HEK293 (cell line): ENCODE measurements around the gene ANKRD13A.

Experiments
- CTCF ChIA-PET: fragments of 350-600 bp; formaldehyde crosslinking; extraction: SDS; loops from one replicate; lab custom pipeline; 2021; ENCODE audit warnings: antibody characterized with exemption; lab: Yijun Ruan, JAX
- POLR2A ChIA-PET: fragments of 300-600 bp; formaldehyde crosslinking; extraction: SDS; loops from one replicate; lab custom pipeline; 2020; ENCODE audit warnings: antibody characterized with exemption, inconsistent platforms; lab: Yijun Ruan, JAX
- H3K27ac ChIP-seq: fragments of 200-500 bp; sonication (Bioruptor generic); 2 replicates; pipeline ENCODE4 v1.5.1; 2014; ENCODE audit warnings: low read depth, low read length, control low read depth, inconsistent platforms; ENCODE audit errors: extremely low read depth
- H3K36me3 ChIP-seq, 2 experiments: fragments of 200-500 bp in 1 of 2; sonication (Bioruptor generic) in 1 of 2; 1 replicate in 1 of 2; 2 replicates in 1 of 2; pipeline ENCODE4 v1.5.1; 2014 to 2017; ENCODE audit warnings: inconsistent platforms in 2 of 2, low read length in 2 of 2; ENCODE audit not compliant: control insufficient read depth in 2 of 2, insufficient read depth in 1 of 2
- H3K4me1 ChIP-seq: fragments of 200-500 bp; sonication (Bioruptor generic); 2 replicates; pipeline ENCODE4 v1.5.1; 2014; ENCODE audit warnings: mild to moderate bottlenecking, low read length, inconsistent platforms; ENCODE audit not compliant: control insufficient read depth, insufficient read depth
- H3K4me3 ChIP-seq: 2 replicates; pipeline ENCODE4 v1.5.1; 2011; ENCODE audit warnings: low read depth, mild to moderate bottlenecking, control low read depth, low read length, moderate library complexity
- H3K9me3 ChIP-seq: fragments of 200-500 bp; sonication (Bioruptor generic); 2 replicates; pipeline ENCODE4 v1.5.1; 2014; ENCODE audit warnings: low read depth, low read length, inconsistent platforms; ENCODE audit not compliant: control insufficient read depth, insufficient read depth
- GFI1B ChIP-seq: fragments of 450-650 bp; formaldehyde crosslinking; IDR thresholded peaks from 2 replicates; pipeline ENCODE4 v1.5.1; 2016; ENCODE audit warnings: missing biosample characterization, missing genetic modification characterization
- REPIN1 ChIP-seq: fragments of 450-650 bp; formaldehyde crosslinking; IDR thresholded peaks from 2 replicates; pipeline ENCODE4 v1.5.1; 2017; ENCODE audit warnings: missing biosample characterization, missing genetic modification characterization, low read depth
- SCRT2 ChIP-seq: fragments of 450-650 bp; formaldehyde crosslinking; IDR thresholded peaks from 2 replicates; pipeline ENCODE4 v1.5.1; 2016; ENCODE audit warnings: missing biosample characterization, missing genetic modification characterization
- TRIM28 ChIP-seq: IDR thresholded peaks from 2 replicates; pipeline ENCODE4 v1.6.1; 2011; ENCODE audit warnings: low read length, control low read depth, borderline replicate concordance
- WT1 ChIP-seq: fragments of 450-650 bp; formaldehyde crosslinking; IDR thresholded peaks from 2 replicates; pipeline ENCODE4 v1.5.1; 2016; ENCODE audit warnings: missing biosample characterization, missing genetic modification characterization
- ZBTB17 ChIP-seq: fragments of 450-650 bp; formaldehyde crosslinking; IDR thresholded peaks from 2 replicates; pipeline ENCODE4 v1.5.1; 2016; ENCODE audit warnings: missing biosample characterization, missing genetic modification characterization
- ZNF24 ChIP-seq: fragments of 450-650 bp; formaldehyde crosslinking; IDR thresholded peaks from 2 replicates; pipeline ENCODE4 v1.5.1; 2016; ENCODE audit warnings: missing biosample characterization, missing genetic modification characterization
- ZNF266 ChIP-seq: fragments of 450-650 bp; formaldehyde crosslinking; IDR thresholded peaks from 2 replicates; pipeline ENCODE4 v1.5.1; 2016; ENCODE audit warnings: missing biosample characterization, missing genetic modification characterization, low read depth
- ZNF324 ChIP-seq: fragments of 450-650 bp; formaldehyde crosslinking; IDR thresholded peaks from 2 replicates; pipeline ENCODE4 v1.5.1; 2016; ENCODE audit warnings: missing biosample characterization, missing genetic modification characterization
- ZNF366 ChIP-seq: fragments of 450-650 bp; formaldehyde crosslinking; conservative IDR thresholded peaks from 2 replicates; pipeline ENCODE4 v1.5.1; 2016; ENCODE audit warnings: missing biosample characterization, missing genetic modification characterization
- ZNF404 ChIP-seq: fragments of 450-650 bp; formaldehyde crosslinking; IDR thresholded peaks from 2 replicates; pipeline ENCODE4 v1.5.1; 2017; ENCODE audit warnings: missing biosample characterization, missing genetic modification characterization
- ZNF549 ChIP-seq: fragments of 450-650 bp; IDR thresholded peaks from 2 replicates; pipeline ENCODE4 v1.5.1; 2018; ENCODE audit warnings: missing biosample characterization, missing genetic modification characterization, mild to moderate bottlenecking, inconsistent platforms, moderate library complexity
- ZNF558 ChIP-seq: fragments of 450-650 bp; formaldehyde crosslinking; IDR thresholded peaks from 2 replicates; pipeline ENCODE4 v1.5.1; 2016; ENCODE audit warnings: missing biosample characterization, missing genetic modification characterization
- ZNF561 ChIP-seq: fragments of 450-650 bp; IDR thresholded peaks from 2 replicates; pipeline ENCODE4 v1.5.1; 2018; ENCODE audit warnings: missing biosample characterization, missing genetic modification characterization, borderline replicate concordance
- ZNF596 ChIP-seq: fragments of 450-650 bp; IDR thresholded peaks from 2 replicates; pipeline ENCODE4 v1.5.0; 2018; ENCODE audit warnings: missing biosample characterization, mild to moderate bottlenecking, missing genetic modification characterization, moderate library complexity
- ZNF626 ChIP-seq: fragments of 450-650 bp; sonication (Bioruptor Pico); formaldehyde crosslinking; IDR thresholded peaks from 2 replicates; pipeline ENCODE4 v1.5.1; 2018; ENCODE audit warnings: missing biosample characterization, missing genetic modification characterization, inconsistent platforms
- ZNF654 ChIP-seq: fragments of 450-650 bp; formaldehyde crosslinking; IDR thresholded peaks from 2 replicates; pipeline ENCODE4 v1.5.1; 2016; ENCODE audit warnings: low read depth, missing biosample characterization, missing genetic modification characterization
- ZNF660 ChIP-seq: fragments of 450-650 bp; IDR thresholded peaks from 2 replicates; pipeline ENCODE4 v1.5.1; 2018; ENCODE audit warnings: missing biosample characterization, mild to moderate bottlenecking, missing genetic modification characterization
- ZNF670 ChIP-seq: fragments of 450-650 bp; formaldehyde crosslinking; IDR thresholded peaks from 2 replicates; pipeline ENCODE4 v1.5.1; 2016; ENCODE audit warnings: missing biosample characterization, missing genetic modification characterization, low read depth
- ZNF677 ChIP-seq: fragments of 450-650 bp; IDR thresholded peaks from 2 replicates; pipeline ENCODE4 v1.5.0; 2018; ENCODE audit warnings: missing biosample characterization, mild to moderate bottlenecking, missing genetic modification characterization, moderate library complexity
- ZSCAN16 ChIP-seq: fragments of 450-650 bp; formaldehyde crosslinking; IDR thresholded peaks from 2 replicates; pipeline ENCODE4 v1.5.1; 2016; ENCODE audit warnings: missing biosample characterization, missing genetic modification characterization
- TF ChIP-seq, protein P1 (sequence below): fragments of 450-650 bp; formaldehyde crosslinking; IDR thresholded peaks from 2 replicates; pipeline ENCODE4 v1.5.1; 2016; ENCODE audit warnings: missing biosample characterization, missing genetic modification characterization
- TF ChIP-seq, protein P2 (sequence below): fragments of 450-650 bp; formaldehyde crosslinking; optimal IDR thresholded peaks from 2 replicates; pipeline ENCODE3; 2016; ENCODE audit warnings: missing biosample characterization, mild to moderate bottlenecking, missing genetic modification characterization
- TF ChIP-seq, protein P3 (sequence below): fragments of 450-650 bp; formaldehyde crosslinking; IDR thresholded peaks from 2 replicates; pipeline ENCODE4; 2016; ENCODE audit warnings: missing biosample characterization, missing genetic modification characterization
- TF ChIP-seq, protein P4 (sequence below): fragments of 450-650 bp; formaldehyde crosslinking; IDR thresholded peaks from 2 replicates; pipeline ENCODE4 v1.5.1; 2016; ENCODE audit warnings: missing biosample characterization, missing genetic modification characterization
- TF ChIP-seq, protein P5 (sequence below): fragments of 450-650 bp; formaldehyde crosslinking; IDR thresholded peaks from 2 replicates; pipeline ENCODE4 v1.5.1; 2016; ENCODE audit warnings: missing biosample characterization, missing genetic modification characterization, low read depth

The ANKRD13A gene

DNA sequence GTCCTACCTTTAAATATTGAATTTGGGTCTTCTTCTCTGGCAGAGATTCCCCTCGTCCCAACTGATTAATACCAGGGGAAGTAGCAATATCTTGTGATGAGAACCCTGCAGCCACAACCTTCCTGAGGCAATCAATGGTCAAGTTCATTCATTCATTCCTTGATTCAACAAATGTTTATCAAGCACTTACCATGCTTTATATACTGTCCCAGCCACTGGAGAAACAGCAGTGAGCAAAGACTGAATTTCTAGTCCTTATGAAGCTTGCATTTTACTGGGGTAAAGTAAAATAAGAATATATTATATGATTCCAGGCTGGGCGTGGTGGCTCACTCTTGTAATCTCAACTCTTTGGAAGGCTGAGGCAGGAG lies 2.8 kb upstream of the ANKRD13A start:
- ChIA-PET CTCF (no interaction called here), POLR2A (no interaction called here)
- Histone ChIP-seq H3K36me3 (peaks cover 0 to 4% of the 10 kb centered on the region in 2 experiments; a peak in 2 of 3 replicates), H3K27ac (no peak overlapping the region), H3K4me1 (no peaks in the 10 kb centered on the region), H3K4me3 (peak overlapping the region; percentile 98; the same call in 1 of the 2 replicates), H3K9me3 (no peaks in the 10 kb centered on the region)
- TF ChIP-seq ZNF366 (tag by site-specific recombination) (no peak), TRIM28 (no peak), REPIN1 (no peak), ZBTB17 (tag by site-specific recombination) (0 out of 2 replicates have a peak, but pooled peaks have one; percentile 3), ZNF266 (tag by site-specific recombination) (no peak), WT1 (tag by site-specific recombination) (no peak), ZNF626 (tag by site-specific recombination) (no peak), GFI1B (tag by site-specific recombination) (no peak), ZNF660 (tag by site-specific recombination) (peak; percentile 85), ZNF561 (tag by site-specific recombination) (no peak), ZNF677 (no peak), ZNF670 (tag by site-specific recombination) (no peak), SCRT2 (tag by site-specific recombination) (peak; percentile 28; the same call in 1 of the 2 replicates), ZNF654 (tag by site-specific recombination) (no peak), ZNF324 (tag by site-specific recombination) (0 out of 2 replicates have a peak, but pooled peaks have one; percentile 13), ZNF404 (tag by site-specific recombination) (no peak), ZNF596 (tag by site-specific recombination) (no peak), ZSCAN16 (peak; percentile 72; the same call in 1 of the 2 replicates), ZNF558 (no peak), ZNF549 (tag by site-specific recombination) (no peak), ZNF24 (tag by site-specific recombination) (peak; percentile 98)
- TF ChIP-seq, protein P1, sequence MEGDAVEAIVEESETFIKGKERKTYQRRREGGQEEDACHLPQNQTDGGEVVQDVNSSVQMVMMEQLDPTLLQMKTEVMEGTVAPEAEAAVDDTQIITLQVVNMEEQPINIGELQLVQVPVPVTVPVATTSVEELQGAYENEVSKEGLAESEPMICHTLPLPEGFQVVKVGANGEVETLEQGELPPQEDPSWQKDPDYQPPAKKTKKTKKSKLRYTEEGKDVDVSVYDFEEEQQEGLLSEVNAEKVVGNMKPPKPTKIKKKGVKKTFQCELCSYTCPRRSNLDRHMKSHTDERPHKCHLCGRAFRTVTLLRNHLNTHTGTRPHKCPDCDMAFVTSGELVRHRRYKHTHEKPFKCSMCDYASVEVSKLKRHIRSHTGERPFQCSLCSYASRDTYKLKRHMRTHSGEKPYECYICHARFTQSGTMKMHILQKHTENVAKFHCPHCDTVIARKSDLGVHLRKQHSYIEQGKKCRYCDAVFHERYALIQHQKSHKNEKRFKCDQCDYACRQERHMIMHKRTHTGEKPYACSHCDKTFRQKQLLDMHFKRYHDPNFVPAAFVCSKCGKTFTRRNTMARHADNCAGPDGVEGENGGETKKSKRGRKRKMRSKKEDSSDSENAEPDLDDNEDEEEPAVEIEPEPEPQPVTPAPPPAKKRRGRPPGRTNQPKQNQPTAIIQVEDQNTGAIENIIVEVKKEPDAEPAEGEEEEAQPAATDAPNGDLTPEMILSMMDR (tag by site-specific recombination): no peak
- TF ChIP-seq, protein P2, sequence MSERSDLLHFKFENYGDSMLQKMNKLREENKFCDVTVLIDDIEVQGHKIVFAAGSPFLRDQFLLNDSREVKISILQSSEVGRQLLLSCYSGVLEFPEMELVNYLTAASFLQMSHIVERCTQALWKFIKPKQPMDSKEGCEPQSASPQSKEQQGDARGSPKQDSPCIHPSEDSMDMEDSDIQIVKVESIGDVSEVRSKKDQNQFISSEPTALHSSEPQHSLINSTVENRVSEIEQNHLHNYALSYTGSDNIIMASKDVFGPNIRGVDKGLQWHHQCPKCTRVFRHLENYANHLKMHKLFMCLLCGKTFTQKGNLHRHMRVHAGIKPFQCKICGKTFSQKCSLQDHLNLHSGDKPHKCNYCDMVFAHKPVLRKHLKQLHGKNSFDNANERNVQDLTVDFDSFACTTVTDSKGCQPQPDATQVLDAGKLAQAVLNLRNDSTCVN: no peak
- TF ChIP-seq, protein P3, sequence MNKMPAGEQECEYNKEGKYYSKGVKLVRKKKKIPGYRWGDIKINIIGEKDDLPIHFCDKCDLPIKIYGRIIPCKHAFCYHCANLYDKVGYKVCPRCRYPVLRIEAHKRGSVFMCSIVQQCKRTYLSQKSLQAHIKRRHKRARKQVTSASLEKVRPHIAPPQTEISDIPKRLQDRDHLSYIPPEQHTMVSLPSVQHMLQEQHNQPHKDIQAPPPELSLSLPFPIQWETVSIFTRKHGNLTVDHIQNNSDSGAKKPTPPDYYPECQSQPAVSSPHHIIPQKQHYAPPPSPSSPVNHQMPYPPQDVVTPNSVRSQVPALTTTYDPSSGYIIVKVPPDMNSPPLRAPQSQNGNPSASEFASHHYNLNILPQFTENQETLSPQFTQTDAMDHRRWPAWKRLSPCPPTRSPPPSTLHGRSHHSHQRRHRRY (tag by site-specific recombination): no peak
- TF ChIP-seq, protein P4, sequence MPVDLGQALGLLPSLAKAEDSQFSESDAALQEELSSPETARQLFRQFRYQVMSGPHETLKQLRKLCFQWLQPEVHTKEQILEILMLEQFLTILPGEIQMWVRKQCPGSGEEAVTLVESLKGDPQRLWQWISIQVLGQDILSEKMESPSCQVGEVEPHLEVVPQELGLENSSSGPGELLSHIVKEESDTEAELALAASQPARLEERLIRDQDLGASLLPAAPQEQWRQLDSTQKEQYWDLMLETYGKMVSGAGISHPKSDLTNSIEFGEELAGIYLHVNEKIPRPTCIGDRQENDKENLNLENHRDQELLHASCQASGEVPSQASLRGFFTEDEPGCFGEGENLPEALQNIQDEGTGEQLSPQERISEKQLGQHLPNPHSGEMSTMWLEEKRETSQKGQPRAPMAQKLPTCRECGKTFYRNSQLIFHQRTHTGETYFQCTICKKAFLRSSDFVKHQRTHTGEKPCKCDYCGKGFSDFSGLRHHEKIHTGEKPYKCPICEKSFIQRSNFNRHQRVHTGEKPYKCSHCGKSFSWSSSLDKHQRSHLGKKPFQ (tag by site-specific recombination): no peak
- TF ChIP-seq, protein P5, sequence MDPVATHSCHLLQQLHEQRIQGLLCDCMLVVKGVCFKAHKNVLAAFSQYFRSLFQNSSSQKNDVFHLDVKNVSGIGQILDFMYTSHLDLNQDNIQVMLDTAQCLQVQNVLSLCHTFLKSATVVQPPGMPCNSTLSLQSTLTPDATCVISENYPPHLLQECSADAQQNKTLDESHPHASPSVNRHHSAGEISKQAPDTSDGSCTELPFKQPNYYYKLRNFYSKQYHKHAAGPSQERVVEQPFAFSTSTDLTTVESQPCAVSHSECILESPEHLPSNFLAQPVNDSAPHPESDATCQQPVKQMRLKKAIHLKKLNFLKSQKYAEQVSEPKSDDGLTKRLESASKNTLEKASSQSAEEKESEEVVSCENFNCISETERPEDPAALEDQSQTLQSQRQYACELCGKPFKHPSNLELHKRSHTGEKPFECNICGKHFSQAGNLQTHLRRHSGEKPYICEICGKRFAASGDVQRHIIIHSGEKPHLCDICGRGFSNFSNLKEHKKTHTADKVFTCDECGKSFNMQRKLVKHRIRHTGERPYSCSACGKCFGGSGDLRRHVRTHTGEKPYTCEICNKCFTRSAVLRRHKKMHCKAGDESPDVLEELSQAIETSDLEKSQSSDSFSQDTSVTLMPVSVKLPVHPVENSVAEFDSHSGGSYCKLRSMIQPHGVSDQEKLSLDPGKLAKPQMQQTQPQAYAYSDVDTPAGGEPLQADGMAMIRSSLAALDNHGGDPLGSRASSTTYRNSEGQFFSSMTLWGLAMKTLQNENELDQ: no peak
